Glutamatergic neuron (in vitro differentiated cells): ENCODE data around the gene ALX4. TPM values are rescaled to one million over a fixed set of nuclear protein-coding genes. Genes with fewer than 3 reads are reported as not detected.

Experiments
- DNase-seq: peaks from one replicate; pipeline ENCODE4 v3.0.0; 2022
- H3K27ac Mint-ChIP-seq: one replicate; pipeline ENCODE4 v1.8.0; 2020; ENCODE audit warnings: mild to moderate bottlenecking, mixed read lengths, inconsistent platforms; ENCODE audit not compliant: unreplicated experiment
- H3K27me3 Mint-ChIP-seq: one replicate; pipeline ENCODE4 v1.8.0; 2020; ENCODE audit warnings: mild to moderate bottlenecking, moderate library complexity, mixed read lengths, inconsistent platforms; ENCODE audit not compliant: unreplicated experiment
- H3K36me3 Mint-ChIP-seq: one replicate; pipeline ENCODE4 v1.8.0; 2020; ENCODE audit warnings: mild to moderate bottlenecking, mixed read lengths, inconsistent platforms; ENCODE audit not compliant: unreplicated experiment
- H3K4me1 Mint-ChIP-seq: one replicate; pipeline ENCODE4 v1.8.0; 2020; ENCODE audit warnings: mild to moderate bottlenecking, low read depth, mixed read lengths, inconsistent platforms; ENCODE audit not compliant: unreplicated experiment
- H3K4me3 Mint-ChIP-seq: one replicate; pipeline ENCODE4 v1.8.0; 2020; ENCODE audit warnings: mild to moderate bottlenecking, mixed read lengths, inconsistent platforms; ENCODE audit not compliant: unreplicated experiment
- H3K9me3 Mint-ChIP-seq: one replicate; pipeline ENCODE4 v1.8.0; 2020; ENCODE audit warnings: mild to moderate bottlenecking, moderate library complexity, mixed read lengths, inconsistent platforms; ENCODE audit not compliant: unreplicated experiment
- CTCF ChIP-seq: fragments of 200-600 bp; sonication (generic); IDR thresholded peaks from one replicate; pipeline ENCODE4 v1.5.0; 2021; ENCODE audit not compliant: partially characterized antibody, unreplicated experiment
- total RNA-seq: library from RNA; stranded (reverse); fragmentation: NEBNext Ultra II Directional; extraction: Animal tissue kit (Norgen Biotek cat#: 25700); gene quantifications from one replicate; pipeline ENCODE4 v1.2.1, GENCODE V29; 2021; ENCODE audit not compliant: unreplicated experiment

ALX4 gene
- total RNA-seq, 1 donor from 2014 or later = not detected

DNA sequence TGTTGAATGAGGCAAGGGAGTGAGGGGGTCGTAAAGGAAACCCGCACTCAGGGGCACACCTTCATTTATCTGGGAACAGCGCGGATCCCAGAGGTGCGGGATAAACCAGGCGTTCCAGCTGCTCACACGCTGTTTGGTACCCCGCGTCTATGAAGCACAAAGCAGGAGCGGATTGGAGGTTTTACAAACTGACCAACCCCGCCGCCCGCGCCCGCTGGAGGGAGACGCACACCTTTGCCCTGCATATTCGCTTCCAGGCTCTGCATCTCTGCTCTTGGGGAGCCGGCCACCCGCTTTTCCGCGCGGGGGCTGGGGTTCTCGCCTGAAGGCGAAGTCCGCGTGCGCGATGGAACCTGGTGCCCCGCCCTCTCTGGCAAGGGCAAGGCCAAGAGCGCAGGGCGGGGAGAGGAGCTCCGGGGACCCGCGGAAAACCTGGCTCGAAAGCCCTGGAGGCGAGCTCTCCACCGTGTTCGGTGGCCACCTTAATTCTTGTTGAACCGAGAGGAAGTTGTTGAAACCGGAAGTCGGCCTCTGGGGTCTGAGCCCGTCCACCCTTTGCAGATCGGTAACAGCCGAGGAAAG, 6.8 kb upstream of the ALX4 start:
- Mint-ChIP-seq H3K4me3 (peak overlapping the region; percentile 79), H3K36me3 (peaks cover 4% of the 10 kb centered on the region), H3K9me3 (peaks cover 10% of the 10 kb centered on the region), H3K4me1 (no peaks in the 10 kb centered on the region), H3K27ac (no peak overlapping the region), H3K27me3 (peaks cover 77% of the 10 kb centered on the region)
- no peak for TF ChIP-seq CTCF
- DNase-seq = peak; percentile 43

- Mint-ChIP-seq H3K4me1 (no peaks in the 10 kb centered on the region), H3K36me3 (peaks cover 4% of the 10 kb centered on the region), H3K27me3 (peaks cover 74% of the 10 kb centered on the region), H3K27ac (no peak overlapping the region), H3K9me3 (peaks cover 12% of the 10 kb centered on the region), H3K4me3 (peak overlapping the region; percentile 79)
- peak; percentile 43 for DNase-seq
- no peak for TF ChIP-seq CTCF
Measured at GRCh38 chr11:44315947-44316658, 6.2 kb upstream of the ALX4 start.

- H3K27me3 Mint-ChIP-seq = peaks cover 64% of the 10 kb centered on the region
- peaks cover 13% of the 10 kb centered on the region for H3K9me3 Mint-ChIP-seq
- no peak overlapping the region for H3K4me3 Mint-ChIP-seq
- TF ChIP-seq CTCF = no peak
- H3K36me3 Mint-ChIP-seq = peaks cover 4% of the 10 kb centered on the region
- DNase-seq = no peak
- no peak overlapping the region for H3K27ac Mint-ChIP-seq
- H3K4me1 Mint-ChIP-seq = no peaks in the 10 kb centered on the region
Measured at GRCh38 chr11:44314733-44315132, 4.8 kb upstream of the ALX4 start.

- Mint-ChIP-seq H3K36me3 (peaks cover 4% of the 10 kb centered on the region), H3K27ac (no peak overlapping the region), H3K9me3 (peaks cover 13% of the 10 kb centered on the region), H3K4me1 (no peaks in the 10 kb centered on the region), H3K4me3 (no peak overlapping the region), H3K27me3 (peaks cover 62% of the 10 kb centered on the region)
- no peak for DNase-seq
- no peak for TF ChIP-seq CTCF
Measured at GRCh38 chr11:44313761-44314489, 4.0 kb upstream of the ALX4 start.

DNA sequence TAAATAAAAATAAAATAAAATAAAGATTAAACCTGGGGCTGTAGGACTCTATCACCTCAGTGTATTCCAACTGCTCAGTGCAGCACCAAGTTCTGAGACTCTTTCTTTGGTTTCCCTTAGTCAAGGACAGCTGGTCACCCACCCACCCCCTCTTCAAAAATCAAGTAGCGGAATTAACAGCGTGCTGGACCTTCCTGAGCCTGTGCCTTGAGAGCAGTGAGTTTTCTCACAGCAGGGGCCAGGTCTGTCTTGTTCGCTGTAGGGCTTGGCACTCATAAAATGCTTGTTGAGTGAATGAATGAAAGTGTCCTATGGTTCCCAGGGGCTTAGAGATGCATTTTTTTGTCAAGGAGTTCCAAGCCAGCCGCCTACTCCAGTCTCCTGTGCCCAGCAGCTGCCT, 2.9 kb upstream of the ALX4 start:
- no peak overlapping the region for H3K27ac Mint-ChIP-seq
- TF ChIP-seq CTCF = no peak
- H3K4me3 Mint-ChIP-seq = no peak overlapping the region
- H3K36me3 Mint-ChIP-seq = peaks cover 4% of the 10 kb centered on the region
- peaks cover 60% of the 10 kb centered on the region for H3K27me3 Mint-ChIP-seq
- peaks cover 16% of the 10 kb centered on the region for H3K9me3 Mint-ChIP-seq
- DNase-seq = no peak
- no peaks in the 10 kb centered on the region for H3K4me1 Mint-ChIP-seq
